Transverse colon (tissue), 4 donors: ENCODE data around the gene TNS1. TPM values are rescaled to one million over a fixed set of nuclear protein-coding genes. Genes with fewer than 3 reads are reported as not detected.

Experiments used
- DNase-seq: peaks from one replicate; pipeline ENCODE4 v3.0.0-alpha.2; 2019
- H3K27ac ChIP-seq, 4 donors: fragments of 200-600 bp; sonication (generic); 2 replicates each; pipeline ENCODE4 v1.5.1; 2016 to 2018; ENCODE audit warnings: inconsistent platforms in 4 of 4
- H3K27me3 ChIP-seq: fragments of 200-600 bp; sonication (generic); 2 replicates; pipeline ENCODE4 v1.5.1; 2017; ENCODE audit warnings: inconsistent platforms
- H3K36me3 ChIP-seq, 4 donors: fragments of 200-600 bp; sonication (generic); 2 replicates each; pipeline ENCODE4 v1.5.1; 2017 to 2019; ENCODE audit warnings: inconsistent platforms in 4 of 4
- H3K4me1 ChIP-seq, 4 donors: fragments of 200-600 bp; sonication (generic); 2 replicates each; pipeline ENCODE4 v1.5.1; 2017 to 2020; ENCODE audit warnings: inconsistent platforms in 4 of 4
- H3K4me3 ChIP-seq, 4 donors: fragments of 200-600 bp; sonication (generic); 1 replicate in 1 of 4; 2 replicates in 3 of 4; pipeline versions ENCODE4 v1.5.1 to v1.6.1; 2017 to 2019; ENCODE audit warnings: inconsistent platforms in 4 of 4
- H3K9me3 ChIP-seq, 2 donors: fragments of 200-600 bp; sonication (generic); 2 replicates each; pipeline ENCODE4 v1.5.1; 2017 to 2019; ENCODE audit warnings: inconsistent platforms in 2 of 2
- EP300 ChIP-seq: sonication (generic); formaldehyde crosslinking; IDR thresholded peaks from one replicate; pipeline ENCODE4 v1.6.1; 2017; ENCODE audit warnings: antibody characterized with exemption, low read depth
- POLR2A ChIP-seq: fragments of 450-650 bp; IDR thresholded peaks from one replicate; pipeline ENCODE4 v1.6.1; 2016; ENCODE audit warnings: antibody characterized with exemption, mild to moderate bottlenecking, moderate library complexity
- POLR2AphosphoS5 ChIP-seq, 3 donors: sonication (generic); formaldehyde crosslinking; IDR thresholded peaks; one replicate each; pipeline ENCODE4 v1.6.1; 2016; ENCODE audit warnings: antibody characterized with exemption in 3 of 3
- WGBS, 2 donors: methylation state at CpG; one replicate each; pipeline ENCODE4 v1.1.5; 2018; ENCODE audit warnings: low coverage in 1 of 2; 5-methylcytosine and 5-hydroxymethylcytosine counted together
- in situ Hi-C, 4 donors: fragments of 200-750 bp; cut with MboI; loops; one replicate each; pipeline versions ENCODE4 v1.15.0 to v1.15.1; 2017; ENCODE audit warnings: low sequenced_read_pairs in 3 of 4, low pct_ligation_motif_present in 1 of 4, low pct_unique_long_range_greater_than_20kb in 1 of 4
- intact Hi-C: fragments of 100-400 bp; cut with DNase I; formaldehyde crosslinking; loops from one replicate; pipeline ENCODE4 v1.15.1; 2023; ENCODE audit warnings: low total_unique reads
- total RNA-seq, 4 donors: library from RNA; depleted of rRNA; stranded (reverse); fragments of >200 nt; gene quantifications; one replicate each; pipeline ENCODE4 v1.1.0, GENCODE V29; 2016
- TF ChIP-seq, protein P1 (sequence below), 5 experiments: fragments of 200-600 bp in 3 of 5; fragments of 450-650 bp in 2 of 5; sonication (generic) in 3 of 5; IDR thresholded peaks; 1 replicate in 2 of 5; 2 replicates in 3 of 5; pipeline ENCODE4 v1.5.1; 2016 to 2017; ENCODE audit warnings: antibody characterized with exemption in 5 of 5, inconsistent platforms in 3 of 5, mild to moderate bottlenecking in 2 of 5, moderate library complexity in 1 of 5

TNS1 gene
- total RNA-seq, 4 donors from 2014 or later: 101 to 487 (median 231) TPM

DNA sequence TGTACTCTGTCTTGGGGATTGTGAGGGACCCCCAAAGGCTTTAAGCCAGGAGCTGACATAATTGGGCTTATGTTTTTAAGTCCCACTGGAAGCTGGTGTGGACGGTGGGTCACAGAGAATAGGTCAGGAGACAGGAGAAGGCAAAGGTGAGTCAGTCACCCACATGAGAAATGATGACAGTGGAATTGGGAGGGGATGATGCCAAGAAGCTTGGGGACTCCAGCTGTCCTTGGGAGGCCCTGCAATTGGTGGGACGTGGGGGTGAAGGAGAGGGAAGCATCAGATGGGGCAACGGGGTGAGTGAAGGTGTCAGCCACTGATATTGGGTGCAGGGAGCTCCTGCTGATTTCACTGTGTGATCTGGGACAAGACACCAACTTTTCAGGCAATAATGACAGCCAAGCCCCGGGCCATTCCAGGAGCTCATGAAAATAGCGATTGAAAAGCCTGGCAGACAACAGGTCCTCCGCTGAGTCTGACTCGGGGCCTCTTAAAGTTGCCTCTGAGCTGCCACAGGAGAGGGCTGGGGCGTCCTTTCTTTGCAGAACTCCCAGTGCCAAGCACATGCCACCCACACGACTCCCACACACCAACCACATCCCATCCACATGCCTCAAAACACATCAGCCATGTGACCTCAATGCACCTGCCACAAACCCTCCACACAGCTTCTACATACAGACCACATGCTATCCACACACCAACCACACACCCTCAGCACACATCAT is 13.4 kb downstream of the TNS1 start:
- in situ Hi-C loops: loop anchor here in 3 of 4 donors (5.0 to 25.0 kb wide), 5 partner anchors 85 to 202 kb away; no protein-coding TSS in a partner anchor
- Histone ChIP-seq H3K4me1 (peaks cover 10 to 23% (median 13%) of the 10 kb centered on the region in 4 donors), H3K9me3 (no peaks in the 10 kb centered on the region), H3K4me3 (no peak overlapping the region), H3K36me3 (no peaks in the 10 kb centered on the region), H3K27ac (no peak overlapping the region), H3K27me3 (no peaks in the 10 kb centered on the region)
- TF ChIP-seq POLR2A: no peak
- TF ChIP-seq POLR2AphosphoS5 (IDR thresholded peaks at IDR 0.05): no peak
- DNase-seq: no peak
- intact Hi-C loops: loop anchor here (5.0 kb wide), 2 partner anchors 47 to 102 kb away; no protein-coding TSS in a partner anchor
- 70 to 100% methylated on average over 1 to 9 of the region's 9 CpGs for WGBS, 2 donors

DNA sequence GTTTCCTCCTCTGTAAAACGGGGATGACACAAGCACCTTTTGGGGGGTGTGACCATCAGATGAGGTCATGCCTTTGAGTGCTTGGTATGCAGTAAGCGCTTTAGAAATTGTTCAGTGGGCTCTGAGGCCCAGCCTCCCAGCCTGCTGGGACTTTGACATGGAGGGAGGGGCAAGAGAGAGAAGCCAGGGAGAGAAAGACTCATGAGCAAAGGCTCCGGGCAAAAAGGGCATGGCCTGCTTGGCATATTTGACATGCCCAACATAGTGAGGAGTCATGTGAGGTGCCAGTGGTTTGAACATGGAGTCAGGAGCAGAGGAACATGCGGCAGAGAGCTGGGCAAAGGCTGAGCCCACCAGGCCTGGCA is 14.0 kb downstream of the TNS1 start:
- Histone ChIP-seq H3K4me1 (peaks cover 10 to 19% (median 13%) of the 10 kb centered on the region in 4 donors), H3K4me3 (no peak overlapping the region), H3K9me3 (no peaks in the 10 kb centered on the region), H3K27ac (peak overlapping the region in 2 of 4 donors; percentile 61 to 72), H3K27me3 (no peaks in the 10 kb centered on the region), H3K36me3 (no peaks in the 10 kb centered on the region)
- intact Hi-C loops (loop anchor here (5.0 kb wide), 2 partner anchors 47 to 102 kb away; no protein-coding TSS in a partner anchor), in situ Hi-C loops (loop anchor here in 3 of 4 donors (5.0 to 25.0 kb wide), 5 partner anchors 84 to 202 kb away; no protein-coding TSS in a partner anchor)
- TF ChIP-seq POLR2AphosphoS5 (IDR thresholded peaks at IDR 0.05) (no peak), EP300 (no peak), POLR2A (no peak)
- TF ChIP-seq, protein P1, sequence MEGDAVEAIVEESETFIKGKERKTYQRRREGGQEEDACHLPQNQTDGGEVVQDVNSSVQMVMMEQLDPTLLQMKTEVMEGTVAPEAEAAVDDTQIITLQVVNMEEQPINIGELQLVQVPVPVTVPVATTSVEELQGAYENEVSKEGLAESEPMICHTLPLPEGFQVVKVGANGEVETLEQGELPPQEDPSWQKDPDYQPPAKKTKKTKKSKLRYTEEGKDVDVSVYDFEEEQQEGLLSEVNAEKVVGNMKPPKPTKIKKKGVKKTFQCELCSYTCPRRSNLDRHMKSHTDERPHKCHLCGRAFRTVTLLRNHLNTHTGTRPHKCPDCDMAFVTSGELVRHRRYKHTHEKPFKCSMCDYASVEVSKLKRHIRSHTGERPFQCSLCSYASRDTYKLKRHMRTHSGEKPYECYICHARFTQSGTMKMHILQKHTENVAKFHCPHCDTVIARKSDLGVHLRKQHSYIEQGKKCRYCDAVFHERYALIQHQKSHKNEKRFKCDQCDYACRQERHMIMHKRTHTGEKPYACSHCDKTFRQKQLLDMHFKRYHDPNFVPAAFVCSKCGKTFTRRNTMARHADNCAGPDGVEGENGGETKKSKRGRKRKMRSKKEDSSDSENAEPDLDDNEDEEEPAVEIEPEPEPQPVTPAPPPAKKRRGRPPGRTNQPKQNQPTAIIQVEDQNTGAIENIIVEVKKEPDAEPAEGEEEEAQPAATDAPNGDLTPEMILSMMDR (IDR thresholded peaks at IDR 0.05): peak in 1 of 5 experiments; percentile 12
- WGBS, 2 donors: 59% methylated on average over 4 of the region's 4 CpGs; no CpG with 5 or more reads in 1 of the 2 donors
- DNase-seq: no peak

DNA sequence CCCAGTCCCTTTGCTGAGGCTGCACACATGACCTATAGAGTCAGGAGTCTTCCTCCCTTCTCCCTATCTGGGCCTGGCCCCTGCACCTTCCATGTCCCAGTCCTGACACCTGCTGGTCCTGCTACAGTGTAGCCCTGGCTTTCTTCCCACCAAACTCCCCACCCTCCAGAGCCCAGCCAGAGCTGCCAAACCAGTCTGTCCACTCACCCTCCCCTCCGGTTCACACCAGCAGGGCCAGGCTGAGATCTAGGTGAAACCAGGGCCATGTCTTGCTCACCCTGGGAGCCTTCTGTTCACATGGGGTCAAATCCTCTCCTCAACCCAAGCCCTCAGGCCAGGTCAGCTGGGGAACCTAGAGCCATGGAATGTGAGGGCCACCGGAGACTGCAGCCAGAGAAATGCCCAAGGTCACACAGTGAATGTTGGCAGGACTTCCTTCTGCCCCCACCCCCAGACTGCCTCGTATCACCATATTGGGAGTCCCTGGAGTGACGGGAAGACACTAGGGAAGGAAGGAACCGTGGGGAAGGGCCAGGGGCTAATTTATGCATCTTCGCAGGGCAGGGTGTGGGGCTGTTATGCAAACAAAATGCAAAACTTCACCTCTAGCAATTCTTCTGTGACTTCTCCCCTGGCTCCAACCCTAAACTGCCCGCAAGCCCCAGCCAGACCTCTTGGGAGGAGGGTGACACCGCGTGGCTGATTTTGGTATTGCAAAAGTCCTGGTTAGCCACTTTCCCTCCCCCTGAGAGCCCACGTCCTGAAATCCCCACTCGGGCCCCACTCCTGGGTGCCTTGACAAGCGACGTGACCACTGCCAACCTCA is 14.6 kb downstream of the TNS1 start:
- Histone ChIP-seq H3K27me3 (no peaks in the 10 kb centered on the region), H3K36me3 (no peaks in the 10 kb centered on the region), H3K4me3 (no peak overlapping the region), H3K4me1 (peaks cover 10 to 16% (median 13%) of the 10 kb centered on the region in 4 donors), H3K27ac (peak overlapping the region; percentile 59 to 72 (median 66)), H3K9me3 (no peaks in the 10 kb centered on the region)
- WGBS, 2 donors: 19 to 27% methylated on average over 3 to 13 of the region's 13 CpGs
- no peak for TF ChIP-seq EP300
- TF ChIP-seq POLR2A: no peak
- TF ChIP-seq, protein P1 (IDR thresholded peaks at IDR 0.05): peak; percentile 81 to 90 (median 89)
- TF ChIP-seq POLR2AphosphoS5 (IDR thresholded peaks at IDR 0.05): peak in 2 of 3 donors; percentile 27 to 31
- peak; percentile 86 for DNase-seq
- in situ Hi-C loops: loop anchor here in 3 of 4 donors (5.0 to 25.0 kb wide), 5 partner anchors 83 to 201 kb away; no protein-coding TSS in a partner anchor
- intact Hi-C loops: loop anchor here (5.0 kb wide), 2 partner anchors 46 to 101 kb away; no protein-coding TSS in a partner anchor

DNA sequence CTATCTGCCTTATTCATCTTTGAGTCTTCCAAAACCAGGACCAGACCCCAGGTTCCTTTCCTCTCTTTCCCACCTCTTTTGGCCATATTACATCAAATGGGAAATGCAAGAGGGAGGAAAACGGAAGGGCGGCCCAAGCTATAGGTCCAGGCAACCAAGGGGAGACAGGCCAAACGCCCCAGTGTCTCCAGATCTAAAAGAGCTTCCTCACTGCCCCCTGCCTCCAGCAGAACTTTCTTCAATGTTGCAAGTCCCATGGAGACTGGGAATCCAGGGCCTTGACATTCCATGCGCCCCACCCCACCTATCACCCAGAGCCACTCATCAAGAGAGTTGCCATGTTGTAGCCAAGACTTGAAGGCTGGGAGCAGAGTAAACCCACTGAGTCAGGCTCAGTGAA is 15.4 kb downstream of the TNS1 start:
- H3K27me3 ChIP-seq: no peaks in the 10 kb centered on the region
- H3K36me3 ChIP-seq: no peaks in the 10 kb centered on the region
- in situ Hi-C loops (loop anchor here in 3 of 4 donors (5.0 to 25.0 kb wide), 5 partner anchors 83 to 200 kb away; no protein-coding TSS in a partner anchor), intact Hi-C loops (loop anchor here (5.0 kb wide), 2 partner anchors 45 to 100 kb away; no protein-coding TSS in a partner anchor)
- DNase-seq: no peak
- no peak for TF ChIP-seq POLR2A
- TF ChIP-seq, protein P1 (IDR thresholded peaks at IDR 0.05): no peak
- no peak for TF ChIP-seq EP300
- TF ChIP-seq POLR2AphosphoS5 (IDR thresholded peaks at IDR 0.05): no peak
- H3K4me1 ChIP-seq: peaks cover 10 to 16% (median 13%) of the 10 kb centered on the region in 4 donors
- 83% methylated on average over 4 of the region's 4 CpGs; no CpG with 5 or more reads in 1 of the 2 donors for WGBS, 2 donors
- no peaks in the 10 kb centered on the region for H3K9me3 ChIP-seq
- H3K4me3 ChIP-seq: no peak overlapping the region
- H3K27ac ChIP-seq: peak overlapping the region; percentile 59 to 72 (median 66)
